ENCODE data around the gene SIGLEC15.
"Not testable (repeated sequence)": the region's sequence is repeated elsewhere in the genome, so short reads cannot be mapped to it uniquely, and the experiment has no call there.

SIGLEC15 gene

DNA sequence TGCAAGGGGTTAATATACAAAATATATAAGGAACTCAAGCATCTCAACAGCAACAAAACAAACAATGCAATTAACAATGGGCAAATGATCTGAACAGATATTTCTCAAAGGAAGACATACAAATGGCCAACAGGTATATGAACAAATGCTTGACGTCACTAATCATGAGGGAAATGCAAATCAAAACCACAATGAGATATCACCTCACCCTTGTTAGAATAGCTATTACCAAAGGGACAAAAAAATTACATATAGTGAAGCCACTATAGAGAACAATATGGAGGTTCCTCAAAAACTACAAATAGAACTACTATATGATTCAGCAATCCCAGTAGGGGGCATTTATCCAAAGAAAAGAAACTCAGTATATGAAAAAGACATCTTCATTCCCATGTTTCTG is 3.8 kb upstream of the SIGLEC15 start:
- no peaks in the 10 kb centered on the region for H4K20me1 ChIP-seq (ENCODE audit: insufficient read depth, low read length)
- no peaks in the 10 kb centered on the region for H3K4me1 ChIP-seq (ENCODE audit: low read length)
- no peak overlapping the region for H3K9ac ChIP-seq (ENCODE audit: low read length)
- no peak for TF ChIP-seq EZH2 (optimal IDR thresholded peaks at IDR 0.05; ENCODE audit: low read depth, low read length)
- TF ChIP-seq EZH2phosphoT487 (IDR thresholded peaks at IDR 0.05; ENCODE audit: low read length) = no peak
- TF ChIP-seq, protein P1, sequence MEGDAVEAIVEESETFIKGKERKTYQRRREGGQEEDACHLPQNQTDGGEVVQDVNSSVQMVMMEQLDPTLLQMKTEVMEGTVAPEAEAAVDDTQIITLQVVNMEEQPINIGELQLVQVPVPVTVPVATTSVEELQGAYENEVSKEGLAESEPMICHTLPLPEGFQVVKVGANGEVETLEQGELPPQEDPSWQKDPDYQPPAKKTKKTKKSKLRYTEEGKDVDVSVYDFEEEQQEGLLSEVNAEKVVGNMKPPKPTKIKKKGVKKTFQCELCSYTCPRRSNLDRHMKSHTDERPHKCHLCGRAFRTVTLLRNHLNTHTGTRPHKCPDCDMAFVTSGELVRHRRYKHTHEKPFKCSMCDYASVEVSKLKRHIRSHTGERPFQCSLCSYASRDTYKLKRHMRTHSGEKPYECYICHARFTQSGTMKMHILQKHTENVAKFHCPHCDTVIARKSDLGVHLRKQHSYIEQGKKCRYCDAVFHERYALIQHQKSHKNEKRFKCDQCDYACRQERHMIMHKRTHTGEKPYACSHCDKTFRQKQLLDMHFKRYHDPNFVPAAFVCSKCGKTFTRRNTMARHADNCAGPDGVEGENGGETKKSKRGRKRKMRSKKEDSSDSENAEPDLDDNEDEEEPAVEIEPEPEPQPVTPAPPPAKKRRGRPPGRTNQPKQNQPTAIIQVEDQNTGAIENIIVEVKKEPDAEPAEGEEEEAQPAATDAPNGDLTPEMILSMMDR (IDR thresholded peaks at IDR 0.05; ENCODE audit: low read length) = no peak
- no peaks in the 10 kb centered on the region for H3K79me2 ChIP-seq (ENCODE audit: low read length)
- no peak for DNase-seq
- H3K9me2 ChIP-seq (replicated peaks; ENCODE audit: insufficient read depth, low read length) = no peaks in the 10 kb centered on the region
- no peaks in the 10 kb centered on the region for H3F3A ChIP-seq (ENCODE audit: insufficient read depth, low read length)
- H2AFZ ChIP-seq (ENCODE audit: low read length) = no peak overlapping the region
- H3K27ac ChIP-seq (ENCODE audit: low read length) = no peak overlapping the region
- H3K27me3 ChIP-seq (replicated peaks; ENCODE audit: insufficient read depth, low read length) = no peaks in the 10 kb centered on the region
- H3K4me2 ChIP-seq (ENCODE audit: low read depth, low read length) = no peak overlapping the region
- H3K4me3 ChIP-seq (ENCODE audit: low read length) = no peak overlapping the region
- no peaks in the 10 kb centered on the region for H3K9me3 ChIP-seq (replicated peaks; ENCODE audit: insufficient read depth, low read length)
- H3K36me3 ChIP-seq (replicated peaks; ENCODE audit: insufficient read depth, low read length) = no peaks in the 10 kb centered on the region

DNA sequence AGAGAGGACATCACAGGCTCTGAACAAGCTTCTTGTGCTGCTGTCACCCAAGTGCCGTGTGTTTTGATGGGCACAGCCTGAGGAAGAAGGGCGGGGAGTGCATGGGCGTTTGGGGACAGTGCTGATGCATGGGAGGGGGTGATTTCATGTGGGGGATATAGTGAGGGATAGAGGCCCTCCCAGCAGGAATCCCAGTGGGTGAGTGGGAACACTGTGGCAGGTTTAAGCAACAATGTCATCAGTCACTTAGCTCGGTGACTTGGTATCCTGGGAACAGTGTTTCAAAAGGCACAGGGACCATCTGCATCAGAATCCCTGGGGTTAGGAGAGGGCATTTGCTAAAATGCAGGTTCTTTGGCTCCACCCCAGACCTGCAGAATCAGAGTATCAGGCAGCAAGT is 609 bp downstream of the SIGLEC15 start:
- DNase-seq = no peak
- Histone ChIP-seq H3F3A (ENCODE audit: insufficient read depth, low read length) (no peaks in the 10 kb centered on the region), H3K4me3 (ENCODE audit: low read length) (no peak overlapping the region), H3K4me1 (ENCODE audit: low read length) (no peaks in the 10 kb centered on the region), H3K9ac (ENCODE audit: low read length) (no peak overlapping the region), H3K9me3 (replicated peaks; ENCODE audit: insufficient read depth, low read length) (no peaks in the 10 kb centered on the region), H3K27ac (ENCODE audit: low read length) (no peak overlapping the region), H4K20me1 (ENCODE audit: insufficient read depth, low read length) (no peaks in the 10 kb centered on the region), H3K27me3 (replicated peaks; ENCODE audit: insufficient read depth, low read length) (no peaks in the 10 kb centered on the region), H2AFZ (ENCODE audit: low read length) (no peak overlapping the region), H3K4me2 (ENCODE audit: low read depth, low read length) (no peak overlapping the region), H3K9me2 (replicated peaks; ENCODE audit: insufficient read depth, low read length) (no peaks in the 10 kb centered on the region), H3K79me2 (ENCODE audit: low read length) (no peaks in the 10 kb centered on the region), H3K36me3 (replicated peaks; ENCODE audit: insufficient read depth, low read length) (no peaks in the 10 kb centered on the region)
- TF ChIP-seq EZH2phosphoT487 (IDR thresholded peaks at IDR 0.05; ENCODE audit: low read length) (no peak), EZH2 (optimal IDR thresholded peaks at IDR 0.05; ENCODE audit: low read depth, low read length) (no peak)
- TF ChIP-seq, protein P1 (IDR thresholded peaks at IDR 0.05; ENCODE audit: low read length) = no peak

- not testable (repeated sequence) for H3K27me3 ChIP-seq (replicated peaks; ENCODE audit: insufficient read depth, low read length); H3K9me3 ChIP-seq (replicated peaks; ENCODE audit: insufficient read depth, low read length); H3K27ac ChIP-seq (ENCODE audit: low read length); DNase-seq; H2AFZ ChIP-seq (ENCODE audit: low read length); H4K20me1 ChIP-seq (ENCODE audit: insufficient read depth, low read length); H3K4me1 ChIP-seq (ENCODE audit: low read length); H3K36me3 ChIP-seq (replicated peaks; ENCODE audit: insufficient read depth, low read length); H3K4me2 ChIP-seq (ENCODE audit: low read depth, low read length); H3K4me3 ChIP-seq (ENCODE audit: low read length); H3K79me2 ChIP-seq (ENCODE audit: low read length); H3F3A ChIP-seq (ENCODE audit: insufficient read depth, low read length); H3K9ac ChIP-seq (ENCODE audit: low read length); H3K9me2 ChIP-seq (replicated peaks; ENCODE audit: insufficient read depth, low read length)
Observed at GRCh38 chr18:45826716-45827115, 1.2 kb downstream of the SIGLEC15 start.

DNA sequence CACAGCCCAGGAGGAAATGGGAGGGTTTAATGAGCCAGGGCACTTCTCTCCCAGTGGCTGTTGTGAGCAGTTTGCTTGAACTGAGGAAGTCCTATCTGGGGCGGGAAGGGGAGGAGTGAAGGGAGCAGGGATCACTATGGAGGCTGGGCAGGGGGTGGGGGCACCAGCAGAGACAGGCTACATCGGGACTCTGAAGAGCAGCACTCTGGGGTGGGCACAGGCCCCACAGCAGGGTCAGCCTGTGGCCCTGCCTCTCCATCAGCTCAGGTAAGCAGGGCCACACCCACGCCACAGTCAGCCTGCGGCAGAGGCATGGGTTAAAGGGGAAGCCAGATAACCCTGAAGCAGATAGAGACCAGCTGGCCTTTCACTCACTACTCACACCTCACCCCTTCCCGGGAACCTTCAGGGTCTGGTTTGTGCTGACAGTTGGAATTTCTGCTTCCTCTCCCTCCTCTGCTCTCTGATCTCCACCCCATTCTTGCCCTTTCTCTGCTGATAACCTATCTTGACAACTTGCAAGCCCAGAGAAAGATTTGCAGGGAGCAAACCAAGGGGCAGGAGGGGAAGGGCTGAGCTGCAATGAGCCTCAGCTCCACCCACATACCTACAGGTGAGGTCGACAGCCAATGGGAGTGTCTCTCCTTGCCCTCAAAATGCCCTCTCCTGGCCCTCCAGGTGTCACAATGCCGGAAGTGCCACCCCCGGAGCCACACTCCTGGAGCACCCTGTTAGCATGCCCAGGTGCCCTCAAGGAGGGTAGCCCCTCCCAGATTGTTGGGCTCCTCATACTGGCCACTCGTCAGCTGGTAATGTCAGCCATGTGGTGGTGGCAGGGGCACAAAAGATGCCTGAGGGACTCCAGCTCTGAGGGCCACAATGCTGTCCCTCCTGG is 3.7 kb downstream of the SIGLEC15 start:
- Histone ChIP-seq H3K27ac (ENCODE audit: low read length) (no peak overlapping the region), H3K79me2 (ENCODE audit: low read length) (no peaks in the 10 kb centered on the region), H3K9me3 (replicated peaks; ENCODE audit: insufficient read depth, low read length) (no peaks in the 10 kb centered on the region), H4K20me1 (ENCODE audit: insufficient read depth, low read length) (no peaks in the 10 kb centered on the region), H3K4me3 (ENCODE audit: low read length) (no peak overlapping the region), H3K9ac (ENCODE audit: low read length) (no peak overlapping the region), H3F3A (ENCODE audit: insufficient read depth, low read length) (no peaks in the 10 kb centered on the region), H3K36me3 (replicated peaks; ENCODE audit: insufficient read depth, low read length) (no peaks in the 10 kb centered on the region), H3K27me3 (replicated peaks; ENCODE audit: insufficient read depth, low read length) (no peaks in the 10 kb centered on the region), H2AFZ (ENCODE audit: low read length) (no peak overlapping the region), H3K9me2 (replicated peaks; ENCODE audit: insufficient read depth, low read length) (no peaks in the 10 kb centered on the region), H3K4me2 (ENCODE audit: low read depth, low read length) (no peak overlapping the region), H3K4me1 (ENCODE audit: low read length) (no peaks in the 10 kb centered on the region)
- DNase-seq = no peak
- TF ChIP-seq, protein P1 (IDR thresholded peaks at IDR 0.05; ENCODE audit: low read length) = no peak
- TF ChIP-seq EZH2 (optimal IDR thresholded peaks at IDR 0.05; ENCODE audit: low read depth, low read length) (no peak), EZH2phosphoT487 (IDR thresholded peaks at IDR 0.05; ENCODE audit: low read length) (no peak)
